HepG2 (cell line): ENCODE results near the gene PPP2R5C. TPM values are rescaled to one million over a fixed set of nuclear protein-coding genes. Genes with fewer than 3 reads are reported as not detected.

Experiments used
- ATAC-seq: fragments of 200-7000 bp; cut with Tn5 transposase; 3 replicates; pipeline ENCODE4 v1.9.1; 2020; ENCODE audit warnings: mild to moderate bottlenecking, moderate library complexity
- BruUV-seq: library from RNA; stranded (reverse); fragments of 400-500 nt; replicated peaks from 2 replicates; lab custom pipeline; 2021; lab: Mats Ljungman, UMichigan
- CTCF ChIA-PET: fragments of 300-600 bp; formaldehyde crosslinking; extraction: SDS; loops from one replicate; lab custom pipeline; 2021; ENCODE audit warnings: low total read pairs, inconsistent platforms, low intra/inter-chr PET ratio; lab: Yijun Ruan, JAX
- POLR2A ChIA-PET: fragments of 350-600 bp; sonication (Branson Sonifier 250); formaldehyde crosslinking; loops from one replicate; lab custom pipeline; 2020; ENCODE audit warnings: antibody characterized with exemption, inconsistent platforms; lab: Yijun Ruan, JAX
- DNase-seq: peaks from one replicate; pipeline ENCODE4 v3.0.0-alpha.2; 2015; ENCODE audit warnings: low spot score
- FAIRE-seq: peaks from 3 replicates; lab custom pipeline; 2011; peaks lifted over from hg19 to GRCh38; lab: Jason Lieb, UNC
- H2AFZ ChIP-seq: one replicate; pipeline ENCODE4 v1.6.1; 2011; ENCODE audit warnings: low read length, inconsistent platforms
- H3K27ac ChIP-seq: fragments of 300-600 bp; 3 replicates; pipeline ENCODE4 v1.8.0; 2011; ENCODE audit warnings: mixed run types, mild to moderate bottlenecking, mixed read lengths, low read length, inconsistent platforms; ENCODE audit not compliant: insufficient read depth; ENCODE audit errors: extremely low read length
- H3K27me3 ChIP-seq, 2 experiments: fragments of 200-600 bp in 1 of 2; 2 replicates in 1 of 2; 3 replicates in 1 of 2; pipeline versions ENCODE4 v1.6.0 to v1.8.0; 2011; ENCODE audit warnings: low read length in 2 of 2, mild to moderate bottlenecking in 2 of 2, moderate library complexity in 2 of 2, inconsistent platforms in 1 of 2; ENCODE audit not compliant: insufficient read depth in 2 of 2, control insufficient read depth in 1 of 2
- H3K36me3 ChIP-seq, 2 experiments: fragments of 200-600 bp in 1 of 2; replicated peaks in 1 of 2; 2 replicates in 1 of 2; 3 replicates in 1 of 2; pipeline versions ENCODE4 v1.5.1 to v1.8.0; 2011; ENCODE audit warnings: low read length in 2 of 2, inconsistent platforms in 1 of 2; ENCODE audit not compliant: insufficient read depth in 2 of 2, control insufficient read depth in 1 of 2
- H3K4me1 ChIP-seq: 2 replicates; pipeline ENCODE4 v1.5.1; 2012; ENCODE audit warnings: low read length, inconsistent platforms; ENCODE audit not compliant: insufficient read depth
- H3K4me2 ChIP-seq: 2 replicates; pipeline ENCODE4 v1.6.0; 2011; ENCODE audit warnings: low read depth, low read length, inconsistent platforms
- H3K4me3 ChIP-seq, 3 experiments: fragments of 200-600 bp in 1 of 3; sonication (generic), shearing (Covaris generic) in 1 of 3; replicated peaks in 1 of 3; 2 replicates each; pipeline ENCODE4 v1.5.1; 2011 to 2016; ENCODE audit warnings: low read length in 3 of 3, inconsistent platforms in 2 of 3, low read depth in 2 of 3, mild to moderate bottlenecking in 2 of 3, control low read depth in 1 of 3, mixed read lengths in 1 of 3; ENCODE audit not compliant: insufficient read depth in 1 of 3
- H3K79me2 ChIP-seq: one replicate; pipeline ENCODE4 v1.6.1; 2011; ENCODE audit warnings: low read length, inconsistent platforms; ENCODE audit not compliant: insufficient read depth
- H3K9ac ChIP-seq: 2 replicates; pipeline ENCODE4 v1.6.0; 2011; ENCODE audit warnings: mild to moderate bottlenecking, low read depth, low read length, inconsistent platforms; ENCODE audit not compliant: insufficient read depth
- H3K9me3 ChIP-seq: 2 replicates; pipeline ENCODE4 v1.5.1; 2012; ENCODE audit warnings: mild to moderate bottlenecking, low read length
- H4K20me1 ChIP-seq: 2 replicates; pipeline ENCODE4 v1.6.0; 2011; ENCODE audit warnings: inconsistent platforms, mild to moderate bottlenecking, low read length, moderate library complexity; ENCODE audit not compliant: insufficient read depth
- AGO1 ChIP-seq: fragments of 200-400 bp; formaldehyde crosslinking; IDR thresholded peaks from 2 replicates; pipeline ENCODE4 v1.6.1; 2017; ENCODE audit warnings: mild to moderate bottlenecking, low read depth, low read length, moderate library complexity; ENCODE audit not compliant: poor library complexity, severe bottlenecking
- AGO2 ChIP-seq: fragments of 200-400 bp; formaldehyde crosslinking; optimal IDR thresholded peaks from 2 replicates; pipeline ENCODE3; 2017; ENCODE audit warnings: mild to moderate bottlenecking, low read depth, low read length, moderate library complexity
- ATF1 ChIP-seq: IDR thresholded peaks from 2 replicates; pipeline ENCODE4 v1.6.1; 2016; ENCODE audit warnings: mild to moderate bottlenecking, control low read depth
- BRCA1 ChIP-seq: sonication (generic); formaldehyde crosslinking; IDR thresholded peaks from 2 replicates; pipeline ENCODE4 v1.4.0; 2020; ENCODE audit warnings: missing genetic modification reagents
- CC2D1A ChIP-seq: sonication (generic); formaldehyde crosslinking; IDR thresholded peaks from 2 replicates; pipeline ENCODE4 v1.8.1; 2023; ENCODE audit warnings: mild to moderate bottlenecking, missing genetic modification reagents
- FIP1L1 ChIP-seq: fragments of 200-400 bp; formaldehyde crosslinking; IDR thresholded peaks from 2 replicates; pipeline ENCODE4 v1.6.1; 2018; ENCODE audit warnings: low read depth, mild to moderate bottlenecking, low read length, moderate library complexity, borderline replicate concordance; ENCODE audit not compliant: insufficient read depth
- HCFC1 ChIP-seq: fragments of 150-350 bp; IDR thresholded peaks from 2 replicates; pipeline ENCODE4 v1.6.1; 2014; ENCODE audit warnings: low read depth, low read length
- HNRNPLL ChIP-seq: fragments of 200-400 bp; formaldehyde crosslinking; IDR thresholded peaks from 2 replicates; pipeline ENCODE4 v1.6.1; 2017; ENCODE audit warnings: mild to moderate bottlenecking, low read depth, low read length; ENCODE audit not compliant: poor library complexity, severe bottlenecking
- NKX3-1 ChIP-seq: sonication (generic); formaldehyde crosslinking; IDR thresholded peaks from 2 replicates; pipeline ENCODE4 v1.5.0; 2020; ENCODE audit warnings: missing genetic modification reagents
- RFX5 ChIP-seq: IDR thresholded peaks from 2 replicates; pipeline ENCODE4 v1.6.1; 2011; ENCODE audit warnings: low read depth, low read length, improper control_type of control experiment
- SRY ChIP-seq: sonication (generic); formaldehyde crosslinking; IDR thresholded peaks from 2 replicates; pipeline ENCODE4 v1.8.0; 2022; ENCODE audit warnings: mild to moderate bottlenecking, missing genetic modification reagents
- ZEB1 ChIP-seq: IDR thresholded peaks from 2 replicates; pipeline ENCODE4 v1.6.1; 2012; ENCODE audit warnings: mild to moderate bottlenecking, low read depth, inconsistent platforms; ENCODE audit not compliant: insufficient replicate concordance
- ZFP41 ChIP-seq: sonication (generic); formaldehyde crosslinking; IDR thresholded peaks from 2 replicates; pipeline ENCODE4 v1.4.0; 2020; ENCODE audit warnings: mild to moderate bottlenecking, missing genetic modification reagents, borderline replicate concordance
- ZMYM2 ChIP-seq: sonication (generic); formaldehyde crosslinking; IDR thresholded peaks from 2 replicates; pipeline ENCODE4 v1.8.0; 2022; ENCODE audit warnings: mild to moderate bottlenecking, missing genetic modification reagents
- ZNF543 ChIP-seq: sonication (generic); formaldehyde crosslinking; IDR thresholded peaks from 2 replicates; pipeline ENCODE4 v1.4.0; 2020; ENCODE audit warnings: mild to moderate bottlenecking, missing genetic modification reagents
- ZNF562 ChIP-seq: sonication (generic); formaldehyde crosslinking; IDR thresholded peaks from 2 replicates; pipeline ENCODE4 v1.8.0; 2022; ENCODE audit warnings: missing genetic modification reagents, borderline replicate concordance
- WGBS: methylation state at CpG from one replicate; pipeline ENCODE4 v1.1.6; 2017; ENCODE audit warnings: low lambda C conversion rate; 5-methylcytosine and 5-hydroxymethylcytosine counted together
- in situ Hi-C: cut with HindIII; loops from 2 replicates; pipeline ENCODE4 v1.10.0; 2017; ENCODE audit warnings: low pct_unique_long_range_greater_than_20kb; ENCODE audit not compliant: extremely low pct_ligation_motif_present
- intact Hi-C: fragments of 100-400 bp; cut with micrococcal nuclease; formaldehyde crosslinking; loops from one replicate; pipeline ENCODE4 v1.10.0; 2022; ENCODE audit not compliant: unreplicated experiment
- polyA plus RNA-seq, 8 experiments: library from polyadenylated mRNA; depleted of rRNA in 3 of 8; stranded (reverse) in 7 of 8; unstranded in 1 of 8; fragments of >200 nt; fragmentation: Illumina TruSeq in 4 of 8; extraction: Trizol in 4 of 8; gene quantifications; 2 replicates each; pipeline versions ENCODE4 v1.2.1 to v1.2.3, GENCODE V29; 2011 to 2016; ENCODE audit warnings: low read depth in 4 of 8, missing spikeins in 1 of 8, mixed read lengths in 1 of 8; ENCODE audit not compliant: insufficient read depth in 1 of 8
- total RNA-seq, 5 experiments: library from RNA; depleted of rRNA; stranded (reverse); fragments of >200 nt; fragmentation: Illumina TruSeq; extraction: Trizol; gene quantifications; 2 replicates each; pipeline ENCODE4 v1.2.3, GENCODE V29; 2016; ENCODE audit warnings: low read depth in 1 of 5
- TF ChIP-seq, protein P1 (sequence below): sonication (generic); formaldehyde crosslinking; IDR thresholded peaks from 2 replicates; pipeline ENCODE4 v1.5.0; 2020; ENCODE audit warnings: missing genetic modification reagents
- TF ChIP-seq, protein P2 (sequence below): sonication (generic); formaldehyde crosslinking; IDR thresholded peaks from 2 replicates; pipeline ENCODE4 v1.4.0; 2020; ENCODE audit warnings: missing genetic modification reagents
- TF ChIP-seq, protein P3 (sequence below): sonication (generic); formaldehyde crosslinking; IDR thresholded peaks from 2 replicates; pipeline ENCODE4 v1.4.0; 2020; ENCODE audit warnings: missing genetic modification reagents

PPP2R5C gene
- total and polyA plus RNA-seq, 2 of the 13 experiments (the other 11 are each of a cell fraction or from before 2014, with no cell fraction given) = 74.3 to 78.5 TPM

DNA sequence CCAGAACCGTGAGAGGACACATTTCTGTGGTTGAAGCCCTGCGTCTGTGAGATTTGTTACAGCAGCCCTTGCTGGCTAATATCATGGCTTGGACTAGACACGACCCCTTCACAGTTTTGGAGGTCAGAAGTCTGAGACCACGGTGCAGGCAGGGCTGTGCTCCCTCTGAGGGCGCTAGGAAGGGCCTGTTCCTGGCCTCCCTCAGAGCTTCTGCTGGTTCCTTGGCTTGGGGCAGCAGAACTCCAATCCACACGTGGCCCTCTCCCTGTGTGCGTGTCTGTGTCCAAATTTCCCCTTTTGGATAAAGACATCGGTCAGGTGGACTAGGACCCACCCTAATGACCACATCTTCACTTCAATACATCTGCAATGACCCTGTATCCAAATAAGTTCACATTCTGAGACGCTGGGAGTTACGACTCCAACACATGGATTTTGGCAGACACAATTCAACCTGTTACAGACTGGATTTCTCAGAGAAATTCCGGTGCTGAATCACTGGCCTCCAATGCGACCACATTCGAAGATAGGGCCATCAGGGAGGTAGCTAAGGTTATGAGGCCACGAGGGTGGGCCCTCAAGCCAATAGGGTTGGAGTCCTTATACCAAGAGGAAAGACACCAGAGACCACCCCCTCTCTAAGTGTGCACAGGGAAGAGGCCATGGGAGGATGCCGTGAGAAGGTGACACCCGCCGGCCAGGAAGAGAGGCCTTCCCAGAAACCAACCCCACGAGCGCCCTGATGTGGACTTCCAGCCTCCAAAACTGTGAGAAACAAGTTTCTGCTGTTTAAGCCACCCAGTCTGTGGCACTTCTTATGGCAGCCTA, 43.6 kb upstream of the PPP2R5C start:
- CTCF ChIA-PET = no interaction called here
- no peak overlapping the region for H3K4me3 ChIP-seq

More for the DNA sequence above, 43.6 kb upstream of the PPP2R5C start:
- Histone ChIP-seq H3K27me3 (peaks cover 0 to 15% of the 10 kb centered on the region in 2 experiments; a peak in 3 of 5 replicates), H3K79me2 (no peaks in the 10 kb centered on the region), H3K4me2 (no peak overlapping the region), H3K9me3 (no peaks in the 10 kb centered on the region), H4K20me1 (no peaks in the 10 kb centered on the region), H2AFZ (no peak overlapping the region), H3K4me1 (peaks cover 42% of the 10 kb centered on the region), H3K36me3 (no peaks in the 10 kb centered on the region), H3K27ac (no peak overlapping the region), H3K9ac (no peak overlapping the region)
- no peak for ATAC-seq
- POLR2A ChIA-PET = interaction anchor here (0.8 to 1.2 kb wide), 2 partner anchors 10 to 13 kb away, joined by 3 to 4 read pairs; no protein-coding TSS in a partner anchor
- intact Hi-C loops (no loop called here), in situ Hi-C loops (loop anchor here (25.0 kb wide), 1 partner anchor 369 kb away; the partner anchor contains the start of gene HSP90AA1)
- WGBS = 61% methylated on average over 12 of the region's 19 CpGs
- BruUV-seq = no TSS peak
- TF ChIP-seq ZNF562 (no peak), HNRNPLL (no peak), NKX3-1 (CRISPR knock-in tag) (no peak), SRY (CRISPR knock-in tag) (no peak), ZMYM2 (CRISPR knock-in tag) (no peak), AGO2 (no peak), BRCA1 (CRISPR knock-in tag) (no peak), AGO1 (no peak), ZFP41 (no peak), RFX5 (no peak), ZNF543 (CRISPR knock-in tag) (no peak), CC2D1A (CRISPR knock-in tag) (no peak), HCFC1 (no peak), FIP1L1 (no peak), ATF1 (no peak), ZEB1 (no peak)
- TF ChIP-seq, protein P1, sequence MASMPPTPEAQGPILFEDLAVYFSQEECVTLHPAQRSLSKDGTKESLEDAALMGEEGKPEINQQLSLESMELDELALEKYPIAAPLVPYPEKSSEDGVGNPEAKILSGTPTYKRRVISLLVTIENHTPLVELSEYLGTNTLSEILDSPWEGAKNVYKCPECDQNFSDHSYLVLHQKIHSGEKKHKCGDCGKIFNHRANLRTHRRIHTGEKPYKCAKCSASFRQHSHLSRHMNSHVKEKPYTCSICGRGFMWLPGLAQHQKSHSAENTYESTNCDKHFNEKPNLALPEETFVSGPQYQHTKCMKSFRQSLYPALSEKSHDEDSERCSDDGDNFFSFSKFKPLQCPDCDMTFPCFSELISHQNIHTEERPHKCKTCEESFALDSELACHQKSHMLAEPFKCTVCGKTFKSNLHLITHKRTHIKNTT (CRISPR knock-in tag) = no peak
- TF ChIP-seq, protein P2, sequence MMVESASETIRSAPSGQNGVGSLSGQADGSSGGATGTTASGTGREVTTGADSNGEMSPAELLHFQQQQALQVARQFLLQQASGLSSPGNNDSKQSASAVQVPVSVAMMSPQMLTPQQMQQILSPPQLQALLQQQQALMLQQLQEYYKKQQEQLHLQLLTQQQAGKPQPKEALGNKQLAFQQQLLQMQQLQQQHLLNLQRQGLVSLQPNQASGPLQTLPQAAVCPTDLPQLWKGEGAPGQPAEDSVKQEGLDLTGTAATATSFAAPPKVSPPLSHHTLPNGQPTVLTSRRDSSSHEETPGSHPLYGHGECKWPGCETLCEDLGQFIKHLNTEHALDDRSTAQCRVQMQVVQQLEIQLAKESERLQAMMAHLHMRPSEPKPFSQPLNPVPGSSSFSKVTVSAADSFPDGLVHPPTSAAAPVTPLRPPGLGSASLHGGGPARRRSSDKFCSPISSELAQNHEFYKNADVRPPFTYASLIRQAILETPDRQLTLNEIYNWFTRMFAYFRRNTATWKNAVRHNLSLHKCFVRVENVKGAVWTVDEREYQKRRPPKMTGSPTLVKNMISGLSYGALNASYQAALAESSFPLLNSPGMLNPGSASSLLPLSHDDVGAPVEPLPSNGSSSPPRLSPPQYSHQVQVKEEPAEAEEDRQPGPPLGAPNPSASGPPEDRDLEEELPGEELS = no peak
- TF ChIP-seq, protein P3, sequence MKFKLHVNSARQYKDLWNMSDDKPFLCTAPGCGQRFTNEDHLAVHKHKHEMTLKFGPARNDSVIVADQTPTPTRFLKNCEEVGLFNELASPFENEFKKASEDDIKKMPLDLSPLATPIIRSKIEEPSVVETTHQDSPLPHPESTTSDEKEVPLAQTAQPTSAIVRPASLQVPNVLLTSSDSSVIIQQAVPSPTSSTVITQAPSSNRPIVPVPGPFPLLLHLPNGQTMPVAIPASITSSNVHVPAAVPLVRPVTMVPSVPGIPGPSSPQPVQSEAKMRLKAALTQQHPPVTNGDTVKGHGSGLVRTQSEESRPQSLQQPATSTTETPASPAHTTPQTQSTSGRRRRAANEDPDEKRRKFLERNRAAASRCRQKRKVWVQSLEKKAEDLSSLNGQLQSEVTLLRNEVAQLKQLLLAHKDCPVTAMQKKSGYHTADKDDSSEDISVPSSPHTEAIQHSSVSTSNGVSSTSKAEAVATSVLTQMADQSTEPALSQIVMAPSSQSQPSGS (CRISPR knock-in tag) = no peak
- DNase-seq = no peak
- no peak for FAIRE-seq
